Stomach (tissue), 4 donors: ENCODE data around the gene VILL.

ENCODE experiments used
- CTCF ChIP-seq, 7 experiments: fragments of 450-650 bp in 4 of 7; fragments of 200-600 bp in 3 of 7; sonication (generic) in 3 of 7; IDR thresholded peaks; one replicate each; pipeline ENCODE4 v1.5.1; 2016 to 2019; ENCODE audit warnings: antibody characterized with exemption in 7 of 7, control low read depth in 2 of 7, mild to moderate bottlenecking in 1 of 7
- EP300 ChIP-seq: sonication (generic); formaldehyde crosslinking; IDR thresholded peaks from one replicate; pipeline ENCODE4 v1.6.1; 2017; ENCODE audit warnings: antibody characterized with exemption
- POLR2A ChIP-seq, 4 donors: fragments of 450-650 bp; IDR thresholded peaks; one replicate each; pipeline ENCODE4 v1.6.1; 2016; ENCODE audit warnings: antibody characterized with exemption in 4 of 4, control low read depth in 2 of 4, mild to moderate bottlenecking in 1 of 4, moderate library complexity in 1 of 4
- POLR2AphosphoS5 ChIP-seq, 3 donors: sonication (generic); formaldehyde crosslinking; IDR thresholded peaks; one replicate each; pipeline ENCODE4 v1.6.1; 2016; ENCODE audit warnings: antibody characterized with exemption in 3 of 3

- TF ChIP-seq CTCF (IDR thresholded peaks at IDR 0.05) (peak in 1 of 7 experiments; percentile 7), POLR2A (IDR thresholded peaks at IDR 0.05) (no peak), POLR2AphosphoS5 (IDR thresholded peaks at IDR 0.05) (peak in 2 of 3 donors; percentile 53 to 85), EP300 (no peak)
These were observed 3.4 kb downstream of the VILL start for GRCh38 chr3:37993820-37994638.
